Transverse colon (tissue), 3 donors: ENCODE measurements around the gene CNTN1.

ENCODE experiments used
- CTCF ChIP-seq, 5 experiments: fragments of 200-600 bp in 3 of 5; fragments of 450-650 bp in 2 of 5; sonication (generic) in 3 of 5; IDR thresholded peaks; 1 replicate in 2 of 5; 2 replicates in 3 of 5; pipeline ENCODE4 v1.5.1; 2016 to 2017; ENCODE audit warnings: antibody characterized with exemption in 5 of 5, inconsistent platforms in 3 of 5, mild to moderate bottlenecking in 2 of 5, moderate library complexity in 1 of 5
- POLR2A ChIP-seq: fragments of 450-650 bp; IDR thresholded peaks from one replicate; pipeline ENCODE4 v1.6.1; 2016; ENCODE audit warnings: antibody characterized with exemption, mild to moderate bottlenecking, moderate library complexity

- TF ChIP-seq CTCF (IDR thresholded peaks at IDR 0.05) (no peak), POLR2A (no peak)
These were observed 356.8 kb downstream of the CNTN1 start for GRCh38 chr12:41049033-41049432.
